ENCODE results near the gene NRCAM. TPM values are rescaled to one million over a fixed set of nuclear protein-coding genes. Genes with fewer than 3 reads are reported as not detected.
A peak's percentile ranks its signal among the peaks of the same experiment; 100 is the strongest.

NRCAM gene
- total RNA-seq, 2 donors from 2014 or later = 17.9 to 28.2 TPM

DNA sequence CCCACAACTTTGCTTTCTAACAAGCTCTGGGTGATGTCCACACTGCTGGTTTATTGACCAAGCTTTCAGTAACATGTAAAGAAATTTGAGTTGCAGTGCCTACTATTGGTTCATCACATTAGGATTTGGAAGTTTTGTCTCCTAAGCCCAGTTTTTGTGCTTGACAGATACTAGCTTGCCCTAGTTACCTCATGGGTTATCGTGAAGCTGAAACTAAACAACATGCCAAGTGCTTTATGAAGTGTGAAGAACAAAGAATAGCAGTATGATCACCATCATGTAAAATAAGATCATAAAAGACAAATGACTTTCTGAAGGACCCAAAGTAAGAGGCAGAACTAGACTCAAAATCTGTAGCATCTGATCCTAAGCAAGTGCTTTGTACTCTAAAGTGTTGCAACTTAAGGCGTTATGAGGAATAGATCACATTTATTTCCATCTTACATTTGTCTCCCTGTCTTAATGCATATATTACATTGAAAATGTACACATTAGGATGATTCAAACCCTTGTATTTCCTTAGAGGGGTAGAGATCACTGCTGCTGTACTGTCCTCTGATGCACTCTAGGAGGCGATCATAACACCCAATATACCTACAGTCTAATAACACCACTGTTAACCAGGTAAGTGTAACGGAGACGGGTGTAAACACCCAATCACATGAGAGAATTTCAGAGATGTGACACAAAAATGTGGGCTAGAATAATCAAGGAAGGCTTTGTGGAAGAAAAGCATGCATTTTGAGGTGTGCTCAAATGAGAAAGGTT, 71.3 kb downstream of the NRCAM start:
- DNase-seq = no peak
- TF ChIP-seq, protein P1, sequence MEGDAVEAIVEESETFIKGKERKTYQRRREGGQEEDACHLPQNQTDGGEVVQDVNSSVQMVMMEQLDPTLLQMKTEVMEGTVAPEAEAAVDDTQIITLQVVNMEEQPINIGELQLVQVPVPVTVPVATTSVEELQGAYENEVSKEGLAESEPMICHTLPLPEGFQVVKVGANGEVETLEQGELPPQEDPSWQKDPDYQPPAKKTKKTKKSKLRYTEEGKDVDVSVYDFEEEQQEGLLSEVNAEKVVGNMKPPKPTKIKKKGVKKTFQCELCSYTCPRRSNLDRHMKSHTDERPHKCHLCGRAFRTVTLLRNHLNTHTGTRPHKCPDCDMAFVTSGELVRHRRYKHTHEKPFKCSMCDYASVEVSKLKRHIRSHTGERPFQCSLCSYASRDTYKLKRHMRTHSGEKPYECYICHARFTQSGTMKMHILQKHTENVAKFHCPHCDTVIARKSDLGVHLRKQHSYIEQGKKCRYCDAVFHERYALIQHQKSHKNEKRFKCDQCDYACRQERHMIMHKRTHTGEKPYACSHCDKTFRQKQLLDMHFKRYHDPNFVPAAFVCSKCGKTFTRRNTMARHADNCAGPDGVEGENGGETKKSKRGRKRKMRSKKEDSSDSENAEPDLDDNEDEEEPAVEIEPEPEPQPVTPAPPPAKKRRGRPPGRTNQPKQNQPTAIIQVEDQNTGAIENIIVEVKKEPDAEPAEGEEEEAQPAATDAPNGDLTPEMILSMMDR (conservative IDR thresholded peaks at IDR 0.05) = peak; percentile 75
- Histone ChIP-seq H3K36me3 (ENCODE audit: control insufficient read depth, insufficient read depth, low read length) (no peaks in the 10 kb centered on the region), H3K9ac (ENCODE audit: extremely low read depth, low read length, poor library complexity, severe bottlenecking) (no peak overlapping the region), H3K4me1 (ENCODE audit: control insufficient read depth, insufficient read depth, low read length) (no peaks in the 10 kb centered on the region), H3K9me3 (ENCODE audit: control insufficient read depth, low read length) (no peaks in the 10 kb centered on the region), H3K4me3 (ENCODE audit: low read length) (no peak overlapping the region), H3K27me3 (ENCODE audit: control insufficient read depth, insufficient read depth, low read length, poor library complexity, severe bottlenecking) (no peaks in the 10 kb centered on the region), H3K27ac (ENCODE audit: low read depth, low read length) (no peak overlapping the region)
- Mint-ChIP-seq H3K4me1 (peaks cover 9% of the 10 kb centered on the region), H3K27me3 (ENCODE audit: insufficient read depth) (no peaks in the 10 kb centered on the region), H3K4me3 (no peak overlapping the region), H3K36me3 (ENCODE audit: low read depth) (peaks cover 3% of the 10 kb centered on the region), H3K9me3 (peaks cover 12% of the 10 kb centered on the region), H3K27ac (no peak overlapping the region)
- 92 to 100% methylated on average over 1 to 5 of the region's 5 CpGs for WGBS, 2 experiments (ENCODE audit: insufficient coverage in 1 of 2, insufficient read length in 1 of 2)

DNA sequence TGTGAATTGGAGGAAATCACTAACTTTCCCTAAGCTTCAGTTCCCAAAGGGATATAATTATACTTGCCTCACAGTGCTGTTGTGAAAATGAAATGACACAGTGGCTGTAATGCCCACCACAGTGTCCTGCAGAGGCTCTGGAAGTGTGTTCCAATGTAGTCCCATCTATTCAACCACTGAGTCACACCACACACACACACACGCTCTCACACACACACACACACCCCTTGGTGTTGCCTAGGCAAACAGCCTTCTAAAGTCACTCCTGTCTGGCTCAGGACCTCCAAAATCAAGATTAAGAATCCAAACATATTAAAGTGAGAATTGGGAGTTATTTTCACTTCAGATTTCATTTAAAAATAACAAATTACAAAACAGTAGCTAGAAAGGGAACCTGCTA, 73.3 kb downstream of the NRCAM start:
- Mint-ChIP-seq H3K4me1 (peaks cover 11% of the 10 kb centered on the region), H3K27ac (no peak overlapping the region), H3K4me3 (no peak overlapping the region), H3K36me3 (ENCODE audit: low read depth) (no peaks in the 10 kb centered on the region), H3K9me3 (no peaks in the 10 kb centered on the region), H3K27me3 (ENCODE audit: insufficient read depth) (no peaks in the 10 kb centered on the region)
- Histone ChIP-seq H3K27ac (ENCODE audit: low read depth, low read length) (no peak overlapping the region), H3K27me3 (ENCODE audit: control insufficient read depth, insufficient read depth, low read length, poor library complexity, severe bottlenecking) (no peaks in the 10 kb centered on the region), H3K36me3 (ENCODE audit: control insufficient read depth, insufficient read depth, low read length) (no peaks in the 10 kb centered on the region), H3K4me3 (ENCODE audit: low read length) (no peak overlapping the region), H3K4me1 (ENCODE audit: control insufficient read depth, insufficient read depth, low read length) (no peaks in the 10 kb centered on the region), H3K9ac (ENCODE audit: extremely low read depth, low read length, poor library complexity, severe bottlenecking) (no peak overlapping the region), H3K9me3 (ENCODE audit: control insufficient read depth, low read length) (no peaks in the 10 kb centered on the region)
- DNase-seq = no peak
- TF ChIP-seq, protein P1 (conservative IDR thresholded peaks at IDR 0.05) = no peak
- WGBS, 2 experiments (ENCODE audit: insufficient coverage in 1 of 2, insufficient read length in 1 of 2) = 77% methylated on average over 1 of the region's 1 CpG; no CpG with 5 or more reads in 1 of the 2 experiments

DNA sequence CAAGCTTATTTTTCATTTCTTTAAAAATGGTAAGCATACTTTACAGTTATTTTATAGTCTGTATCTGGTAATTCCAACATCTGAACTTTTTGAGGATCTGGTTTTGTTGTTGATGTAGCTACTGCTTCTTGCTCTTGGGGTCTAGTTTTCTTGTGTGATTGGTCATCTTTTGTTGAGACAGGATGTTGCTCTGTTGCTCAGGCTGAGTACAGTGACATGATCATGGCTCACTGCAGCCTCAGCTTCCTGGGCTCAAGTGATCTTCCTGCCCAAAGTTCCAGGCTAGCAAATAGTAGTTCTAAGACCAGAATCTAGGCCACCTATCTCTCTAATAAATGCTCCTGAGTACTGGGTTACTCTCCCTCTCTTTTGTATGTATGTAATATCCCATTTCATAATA, 75.7 kb downstream of the NRCAM start:
- Histone ChIP-seq H3K36me3 (ENCODE audit: control insufficient read depth, insufficient read depth, low read length) (no peaks in the 10 kb centered on the region), H3K4me3 (ENCODE audit: low read length) (no peak overlapping the region), H3K27ac (ENCODE audit: low read depth, low read length) (no peak overlapping the region), H3K9me3 (ENCODE audit: control insufficient read depth, low read length) (no peaks in the 10 kb centered on the region), H3K27me3 (ENCODE audit: control insufficient read depth, insufficient read depth, low read length, poor library complexity, severe bottlenecking) (no peaks in the 10 kb centered on the region), H3K9ac (ENCODE audit: extremely low read depth, low read length, poor library complexity, severe bottlenecking) (no peak overlapping the region), H3K4me1 (ENCODE audit: control insufficient read depth, insufficient read depth, low read length) (no peaks in the 10 kb centered on the region)
- no peaks in the 10 kb centered on the region for H3K27me3 Mint-ChIP-seq (ENCODE audit: insufficient read depth)
- no peak overlapping the region for H3K4me3 Mint-ChIP-seq
- no peak overlapping the region for H3K27ac Mint-ChIP-seq
- no peaks in the 10 kb centered on the region for H3K9me3 Mint-ChIP-seq
- TF ChIP-seq, protein P1 (conservative IDR thresholded peaks at IDR 0.05) = no peak
- no peak for DNase-seq
- H3K36me3 Mint-ChIP-seq (ENCODE audit: low read depth) = no peaks in the 10 kb centered on the region
- H3K4me1 Mint-ChIP-seq = peaks cover 16% of the 10 kb centered on the region
